WTC11 (cell line): ENCODE measurements around the gene GFOD1. TPM values are rescaled to one million over a fixed set of nuclear protein-coding genes. Genes with fewer than 3 reads are reported as not detected.

Source experiments
- ATAC-seq: fragments of 200-7000 bp; cut with Tn5 transposase; 2 replicates; pipeline ENCODE4 v1.10.0; 2021; ENCODE audit warnings: mild to moderate bottlenecking, moderate library complexity
- CTCF ChIA-PET: fragments of 300-600 bp; sonication (Branson Sonifier 250); formaldehyde crosslinking; loops from one replicate; lab custom pipeline; 2021; ENCODE audit warnings: antibody characterized with exemption; lab: Charles Lee
- POLR2A ChIA-PET: fragments of 350-600 bp; sonication (Branson Sonifier 250); formaldehyde crosslinking; loops from one replicate; lab custom pipeline; 2021; ENCODE audit warnings: antibody characterized with exemption; lab: Charles Lee
- DNase-seq: peaks from one replicate; pipeline ENCODE4 v3.0.0; 2021; ENCODE audit warnings: low spot score
- H3K27ac Mint-ChIP-seq: 2 replicates; pipeline ENCODE4 v1.8.0; 2021; ENCODE audit warnings: mixed read lengths
- H3K27me3 Mint-ChIP-seq: 2 replicates; pipeline ENCODE4 v1.8.0; 2021; ENCODE audit warnings: low read depth, mild to moderate bottlenecking, moderate library complexity, mixed read lengths
- H3K36me3 Mint-ChIP-seq: 2 replicates; pipeline ENCODE4 v1.8.0; 2021; ENCODE audit warnings: mixed read lengths
- H3K4me1 Mint-ChIP-seq: 2 replicates; pipeline ENCODE4 v1.8.0; 2022; ENCODE audit warnings: mixed read lengths
- H3K4me3 Mint-ChIP-seq: 2 replicates; pipeline ENCODE4 v1.8.0; 2021; ENCODE audit warnings: mild to moderate bottlenecking, moderate library complexity, mixed read lengths
- H3K9me3 Mint-ChIP-seq: 2 replicates; pipeline ENCODE4 v1.8.0; 2021; ENCODE audit warnings: mixed read lengths
- GABPB1 ChIP-seq: sonication (generic); formaldehyde crosslinking; IDR thresholded peaks from 2 replicates; pipeline ENCODE4 v1.8.1; 2023; ENCODE audit warnings: mild to moderate bottlenecking, missing genetic modification reagents
- IRF2 ChIP-seq: sonication (generic); formaldehyde crosslinking; IDR thresholded peaks from 2 replicates; pipeline ENCODE4 v1.8.0; 2022; ENCODE audit warnings: low read depth, missing genetic modification reagents, borderline replicate concordance
- NFE2L1 ChIP-seq: sonication (generic); formaldehyde crosslinking; IDR thresholded peaks from 2 replicates; pipeline ENCODE4 v1.8.1; 2023; ENCODE audit warnings: missing genetic modification reagents
- SP1 ChIP-seq: sonication (generic); formaldehyde crosslinking; conservative IDR thresholded peaks from 2 replicates; pipeline ENCODE4 v1.8.1; 2022; ENCODE audit warnings: missing genetic modification reagents
- ZNF219 ChIP-seq: sonication (generic); formaldehyde crosslinking; IDR thresholded peaks from 2 replicates; pipeline ENCODE4 v1.8.0; 2023; ENCODE audit warnings: missing genetic modification reagents, mild to moderate bottlenecking, borderline replicate concordance
- ZNF317 ChIP-seq: sonication (generic); formaldehyde crosslinking; IDR thresholded peaks from 2 replicates; pipeline ENCODE4 v1.8.1; 2023; ENCODE audit warnings: low read depth, mild to moderate bottlenecking, moderate library complexity, missing genetic modification reagents, borderline replicate concordance
- total RNA-seq: library from RNA; stranded (reverse); gene quantifications from 3 replicates; pipeline ENCODE4 v1.2.3, GENCODE V29; 2021
- TF ChIP-seq, protein P1 (sequence below): sonication (generic); formaldehyde crosslinking; IDR thresholded peaks from 2 replicates; pipeline ENCODE4 v1.8.1; 2023; ENCODE audit warnings: mild to moderate bottlenecking, missing genetic modification reagents
- TF ChIP-seq, protein P2 (sequence below): sonication (generic); formaldehyde crosslinking; IDR thresholded peaks from 2 replicates; pipeline ENCODE4 v1.8.0; 2022; ENCODE audit warnings: mild to moderate bottlenecking, missing genetic modification reagents
- TF ChIP-seq, protein P3 (sequence below): sonication (generic); formaldehyde crosslinking; IDR thresholded peaks from 2 replicates; pipeline ENCODE4 v1.8.1; 2022; ENCODE audit warnings: low read depth, missing genetic modification reagents, borderline replicate concordance
- TF ChIP-seq, protein P4 (sequence below): fragments of 250-450 bp; sonication (Bioruptor Pico); IDR thresholded peaks from 2 replicates; pipeline ENCODE4 v1.8.0; 2021; ENCODE audit warnings: mild to moderate bottlenecking
- TF ChIP-seq, protein P5 (sequence below): sonication (generic); formaldehyde crosslinking; conservative IDR thresholded peaks from 2 replicates; pipeline ENCODE4 v1.8.1; 2023; ENCODE audit warnings: mild to moderate bottlenecking, low read depth, missing genetic modification reagents, moderate library complexity
- TF ChIP-seq, protein P6 (sequence below): fragments of 250-450 bp; sonication (Bioruptor Pico); IDR thresholded peaks from 2 replicates; pipeline ENCODE4 v1.9.0; 2021; ENCODE audit warnings: mild to moderate bottlenecking
- TF ChIP-seq, protein P7 (sequence below): fragments of 250-450 bp; sonication (Bioruptor Pico); IDR thresholded peaks from 2 replicates; pipeline ENCODE4 v1.9.0; 2021; ENCODE audit warnings: moderate library complexity, mild to moderate bottlenecking, inconsistent platforms, borderline replicate concordance
- TF ChIP-seq, protein P8 (sequence below): sonication (generic); formaldehyde crosslinking; IDR thresholded peaks from 2 replicates; pipeline ENCODE4 v1.8.0; 2022; ENCODE audit warnings: missing genetic modification reagents
- TF ChIP-seq, protein P9 (sequence below): sonication (generic); formaldehyde crosslinking; IDR thresholded peaks from 2 replicates; pipeline ENCODE4 v1.8.1; 2023; ENCODE audit warnings: mild to moderate bottlenecking, missing genetic modification reagents, borderline replicate concordance
- TF ChIP-seq, protein P10 (sequence below): sonication (generic); formaldehyde crosslinking; IDR thresholded peaks from 2 replicates; pipeline ENCODE4 v1.8.1; 2023; ENCODE audit warnings: mild to moderate bottlenecking, missing genetic modification reagents, moderate library complexity

GFOD1 gene
- total RNA-seq, 1 experiment from 2014 or later = 8.5 TPM

DNA sequence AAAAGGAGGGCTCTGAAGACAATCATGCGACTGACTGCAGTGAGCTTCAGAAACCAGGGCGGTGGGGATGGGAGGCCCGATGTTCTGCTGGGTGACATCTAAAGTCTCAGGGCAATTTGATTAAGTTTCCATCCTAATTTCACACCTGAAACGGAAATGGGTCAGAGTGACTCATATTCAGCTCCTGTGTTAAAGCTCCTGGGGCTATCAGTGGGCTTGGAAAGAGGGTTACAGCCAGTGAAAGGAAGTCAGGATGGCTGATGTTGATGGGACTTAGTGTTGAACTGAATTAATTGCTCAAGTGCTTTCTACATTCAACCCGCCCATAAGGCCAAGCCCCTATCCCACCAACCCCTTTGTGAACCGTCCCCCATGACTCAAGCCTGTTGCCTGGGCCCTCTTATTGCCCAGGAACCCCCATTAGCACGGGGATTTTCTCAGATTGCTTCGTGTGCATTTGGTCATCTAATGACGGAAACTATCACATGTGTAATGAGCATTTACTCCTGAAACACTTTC lies 112.0 kb downstream of the GFOD1 start:
- H3K4me3 Mint-ChIP-seq = no peak overlapping the region
- peaks cover 27% of the 10 kb centered on the region for H3K4me1 Mint-ChIP-seq
- DNase-seq (no peak), ATAC-seq (no peak)
- TF ChIP-seq GABPB1 (CRISPR knock-in tag) (no peak), IRF2 (CRISPR knock-in tag) (no peak), NFE2L1 (no peak), ZNF317 (CRISPR knock-in tag) (no peak), SP1 (CRISPR knock-in tag) (no peak), ZNF219 (no peak)
- TF ChIP-seq, protein P1, sequence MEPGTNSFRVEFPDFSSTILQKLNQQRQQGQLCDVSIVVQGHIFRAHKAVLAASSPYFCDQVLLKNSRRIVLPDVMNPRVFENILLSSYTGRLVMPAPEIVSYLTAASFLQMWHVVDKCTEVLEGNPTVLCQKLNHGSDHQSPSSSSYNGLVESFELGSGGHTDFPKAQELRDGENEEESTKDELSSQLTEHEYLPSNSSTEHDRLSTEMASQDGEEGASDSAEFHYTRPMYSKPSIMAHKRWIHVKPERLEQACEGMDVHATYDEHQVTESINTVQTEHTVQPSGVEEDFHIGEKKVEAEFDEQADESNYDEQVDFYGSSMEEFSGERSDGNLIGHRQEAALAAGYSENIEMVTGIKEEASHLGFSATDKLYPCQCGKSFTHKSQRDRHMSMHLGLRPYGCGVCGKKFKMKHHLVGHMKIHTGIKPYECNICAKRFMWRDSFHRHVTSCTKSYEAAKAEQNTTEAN (CRISPR knock-in tag) = no peak
- TF ChIP-seq, protein P2, sequence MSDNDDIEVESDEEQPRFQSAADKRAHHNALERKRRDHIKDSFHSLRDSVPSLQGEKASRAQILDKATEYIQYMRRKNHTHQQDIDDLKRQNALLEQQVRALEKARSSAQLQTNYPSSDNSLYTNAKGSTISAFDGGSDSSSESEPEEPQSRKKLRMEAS (CRISPR knock-in tag) = no peak
- TF ChIP-seq, protein P3, sequence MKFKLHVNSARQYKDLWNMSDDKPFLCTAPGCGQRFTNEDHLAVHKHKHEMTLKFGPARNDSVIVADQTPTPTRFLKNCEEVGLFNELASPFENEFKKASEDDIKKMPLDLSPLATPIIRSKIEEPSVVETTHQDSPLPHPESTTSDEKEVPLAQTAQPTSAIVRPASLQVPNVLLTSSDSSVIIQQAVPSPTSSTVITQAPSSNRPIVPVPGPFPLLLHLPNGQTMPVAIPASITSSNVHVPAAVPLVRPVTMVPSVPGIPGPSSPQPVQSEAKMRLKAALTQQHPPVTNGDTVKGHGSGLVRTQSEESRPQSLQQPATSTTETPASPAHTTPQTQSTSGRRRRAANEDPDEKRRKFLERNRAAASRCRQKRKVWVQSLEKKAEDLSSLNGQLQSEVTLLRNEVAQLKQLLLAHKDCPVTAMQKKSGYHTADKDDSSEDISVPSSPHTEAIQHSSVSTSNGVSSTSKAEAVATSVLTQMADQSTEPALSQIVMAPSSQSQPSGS (CRISPR knock-in tag) = no peak
- TF ChIP-seq, protein P4, sequence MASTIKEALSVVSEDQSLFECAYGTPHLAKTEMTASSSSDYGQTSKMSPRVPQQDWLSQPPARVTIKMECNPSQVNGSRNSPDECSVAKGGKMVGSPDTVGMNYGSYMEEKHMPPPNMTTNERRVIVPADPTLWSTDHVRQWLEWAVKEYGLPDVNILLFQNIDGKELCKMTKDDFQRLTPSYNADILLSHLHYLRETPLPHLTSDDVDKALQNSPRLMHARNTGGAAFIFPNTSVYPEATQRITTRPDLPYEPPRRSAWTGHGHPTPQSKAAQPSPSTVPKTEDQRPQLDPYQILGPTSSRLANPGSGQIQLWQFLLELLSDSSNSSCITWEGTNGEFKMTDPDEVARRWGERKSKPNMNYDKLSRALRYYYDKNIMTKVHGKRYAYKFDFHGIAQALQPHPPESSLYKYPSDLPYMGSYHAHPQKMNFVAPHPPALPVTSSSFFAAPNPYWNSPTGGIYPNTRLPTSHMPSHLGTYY (CRISPR knock-in tag) = no peak
- TF ChIP-seq, protein P5, sequence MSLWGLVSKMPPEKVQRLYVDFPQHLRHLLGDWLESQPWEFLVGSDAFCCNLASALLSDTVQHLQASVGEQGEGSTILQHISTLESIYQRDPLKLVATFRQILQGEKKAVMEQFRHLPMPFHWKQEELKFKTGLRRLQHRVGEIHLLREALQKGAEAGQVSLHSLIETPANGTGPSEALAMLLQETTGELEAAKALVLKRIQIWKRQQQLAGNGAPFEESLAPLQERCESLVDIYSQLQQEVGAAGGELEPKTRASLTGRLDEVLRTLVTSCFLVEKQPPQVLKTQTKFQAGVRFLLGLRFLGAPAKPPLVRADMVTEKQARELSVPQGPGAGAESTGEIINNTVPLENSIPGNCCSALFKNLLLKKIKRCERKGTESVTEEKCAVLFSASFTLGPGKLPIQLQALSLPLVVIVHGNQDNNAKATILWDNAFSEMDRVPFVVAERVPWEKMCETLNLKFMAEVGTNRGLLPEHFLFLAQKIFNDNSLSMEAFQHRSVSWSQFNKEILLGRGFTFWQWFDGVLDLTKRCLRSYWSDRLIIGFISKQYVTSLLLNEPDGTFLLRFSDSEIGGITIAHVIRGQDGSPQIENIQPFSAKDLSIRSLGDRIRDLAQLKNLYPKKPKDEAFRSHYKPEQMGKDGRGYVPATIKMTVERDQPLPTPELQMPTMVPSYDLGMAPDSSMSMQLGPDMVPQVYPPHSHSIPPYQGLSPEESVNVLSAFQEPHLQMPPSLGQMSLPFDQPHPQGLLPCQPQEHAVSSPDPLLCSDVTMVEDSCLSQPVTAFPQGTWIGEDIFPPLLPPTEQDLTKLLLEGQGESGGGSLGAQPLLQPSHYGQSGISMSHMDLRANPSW = no peak
- TF ChIP-seq, protein P6, sequence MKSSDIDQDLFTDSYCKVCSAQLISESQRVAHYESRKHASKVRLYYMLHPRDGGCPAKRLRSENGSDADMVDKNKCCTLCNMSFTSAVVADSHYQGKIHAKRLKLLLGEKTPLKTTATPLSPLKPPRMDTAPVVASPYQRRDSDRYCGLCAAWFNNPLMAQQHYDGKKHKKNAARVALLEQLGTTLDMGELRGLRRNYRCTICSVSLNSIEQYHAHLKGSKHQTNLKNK (CRISPR knock-in tag) = no peak
- TF ChIP-seq, protein P7, sequence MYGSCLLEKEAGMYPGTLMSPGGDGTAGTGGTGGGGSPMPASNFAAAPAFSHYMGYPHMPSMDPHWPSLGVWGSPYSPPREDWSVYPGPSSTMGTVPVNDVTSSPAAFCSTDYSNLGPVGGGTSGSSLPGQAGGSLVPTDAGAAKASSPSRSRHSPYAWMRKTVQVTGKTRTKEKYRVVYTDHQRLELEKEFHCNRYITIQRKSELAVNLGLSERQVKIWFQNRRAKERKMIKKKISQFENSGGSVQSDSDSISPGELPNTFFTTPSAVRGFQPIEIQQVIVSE (CRISPR knock-in tag) = no peak
- TF ChIP-seq, protein P8, sequence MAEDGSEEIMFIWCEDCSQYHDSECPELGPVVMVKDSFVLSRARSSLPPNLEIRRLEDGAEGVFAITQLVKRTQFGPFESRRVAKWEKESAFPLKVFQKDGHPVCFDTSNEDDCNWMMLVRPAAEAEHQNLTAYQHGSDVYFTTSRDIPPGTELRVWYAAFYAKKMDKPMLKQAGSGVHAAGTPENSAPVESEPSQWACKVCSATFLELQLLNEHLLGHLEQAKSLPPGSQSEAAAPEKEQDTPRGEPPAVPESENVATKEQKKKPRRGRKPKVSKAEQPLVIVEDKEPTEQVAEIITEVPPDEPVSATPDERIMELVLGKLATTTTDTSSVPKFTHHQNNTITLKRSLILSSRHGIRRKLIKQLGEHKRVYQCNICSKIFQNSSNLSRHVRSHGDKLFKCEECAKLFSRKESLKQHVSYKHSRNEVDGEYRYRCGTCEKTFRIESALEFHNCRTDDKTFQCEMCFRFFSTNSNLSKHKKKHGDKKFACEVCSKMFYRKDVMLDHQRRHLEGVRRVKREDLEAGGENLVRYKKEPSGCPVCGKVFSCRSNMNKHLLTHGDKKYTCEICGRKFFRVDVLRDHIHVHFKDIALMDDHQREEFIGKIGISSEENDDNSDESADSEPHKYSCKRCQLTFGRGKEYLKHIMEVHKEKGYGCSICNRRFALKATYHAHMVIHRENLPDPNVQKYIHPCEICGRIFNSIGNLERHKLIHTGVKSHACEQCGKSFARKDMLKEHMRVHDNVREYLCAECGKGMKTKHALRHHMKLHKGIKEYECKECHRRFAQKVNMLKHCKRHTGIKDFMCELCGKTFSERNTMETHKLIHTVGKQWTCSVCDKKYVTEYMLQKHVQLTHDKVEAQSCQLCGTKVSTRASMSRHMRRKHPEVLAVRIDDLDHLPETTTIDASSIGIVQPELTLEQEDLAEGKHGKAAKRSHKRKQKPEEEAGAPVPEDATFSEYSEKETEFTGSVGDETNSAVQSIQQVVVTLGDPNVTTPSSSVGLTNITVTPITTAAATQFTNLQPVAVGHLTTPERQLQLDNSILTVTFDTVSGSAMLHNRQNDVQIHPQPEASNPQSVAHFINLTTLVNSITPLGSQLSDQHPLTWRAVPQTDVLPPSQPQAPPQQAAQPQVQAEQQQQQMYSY (CRISPR knock-in tag) = no peak
- TF ChIP-seq, protein P9, sequence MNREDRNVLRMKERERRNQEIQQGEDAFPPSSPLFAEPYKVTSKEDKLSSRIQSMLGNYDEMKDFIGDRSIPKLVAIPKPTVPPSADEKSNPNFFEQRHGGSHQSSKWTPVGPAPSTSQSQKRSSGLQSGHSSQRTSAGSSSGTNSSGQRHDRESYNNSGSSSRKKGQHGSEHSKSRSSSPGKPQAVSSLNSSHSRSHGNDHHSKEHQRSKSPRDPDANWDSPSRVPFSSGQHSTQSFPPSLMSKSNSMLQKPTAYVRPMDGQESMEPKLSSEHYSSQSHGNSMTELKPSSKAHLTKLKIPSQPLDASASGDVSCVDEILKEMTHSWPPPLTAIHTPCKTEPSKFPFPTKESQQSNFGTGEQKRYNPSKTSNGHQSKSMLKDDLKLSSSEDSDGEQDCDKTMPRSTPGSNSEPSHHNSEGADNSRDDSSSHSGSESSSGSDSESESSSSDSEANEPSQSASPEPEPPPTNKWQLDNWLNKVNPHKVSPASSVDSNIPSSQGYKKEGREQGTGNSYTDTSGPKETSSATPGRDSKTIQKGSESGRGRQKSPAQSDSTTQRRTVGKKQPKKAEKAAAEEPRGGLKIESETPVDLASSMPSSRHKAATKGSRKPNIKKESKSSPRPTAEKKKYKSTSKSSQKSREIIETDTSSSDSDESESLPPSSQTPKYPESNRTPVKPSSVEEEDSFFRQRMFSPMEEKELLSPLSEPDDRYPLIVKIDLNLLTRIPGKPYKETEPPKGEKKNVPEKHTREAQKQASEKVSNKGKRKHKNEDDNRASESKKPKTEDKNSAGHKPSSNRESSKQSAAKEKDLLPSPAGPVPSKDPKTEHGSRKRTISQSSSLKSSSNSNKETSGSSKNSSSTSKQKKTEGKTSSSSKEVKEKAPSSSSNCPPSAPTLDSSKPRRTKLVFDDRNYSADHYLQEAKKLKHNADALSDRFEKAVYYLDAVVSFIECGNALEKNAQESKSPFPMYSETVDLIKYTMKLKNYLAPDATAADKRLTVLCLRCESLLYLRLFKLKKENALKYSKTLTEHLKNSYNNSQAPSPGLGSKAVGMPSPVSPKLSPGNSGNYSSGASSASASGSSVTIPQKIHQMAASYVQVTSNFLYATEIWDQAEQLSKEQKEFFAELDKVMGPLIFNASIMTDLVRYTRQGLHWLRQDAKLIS (CRISPR knock-in tag) = no peak
- TF ChIP-seq, protein P10, sequence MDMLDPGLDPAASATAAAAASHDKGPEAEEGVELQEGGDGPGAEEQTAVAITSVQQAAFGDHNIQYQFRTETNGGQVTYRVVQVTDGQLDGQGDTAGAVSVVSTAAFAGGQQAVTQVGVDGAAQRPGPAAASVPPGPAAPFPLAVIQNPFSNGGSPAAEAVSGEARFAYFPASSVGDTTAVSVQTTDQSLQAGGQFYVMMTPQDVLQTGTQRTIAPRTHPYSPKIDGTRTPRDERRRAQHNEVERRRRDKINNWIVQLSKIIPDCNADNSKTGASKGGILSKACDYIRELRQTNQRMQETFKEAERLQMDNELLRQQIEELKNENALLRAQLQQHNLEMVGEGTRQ (CRISPR knock-in tag) = no peak
- ChIA-PET POLR2A (no interaction called here), CTCF (no interaction called here)
- no peak overlapping the region for H3K27ac Mint-ChIP-seq
- no peaks in the 10 kb centered on the region for H3K27me3 Mint-ChIP-seq
- peaks cover 6% of the 10 kb centered on the region; the same call in 1 of the 2 replicates for H3K9me3 Mint-ChIP-seq
- no peaks in the 10 kb centered on the region for H3K36me3 Mint-ChIP-seq
